Thyroid gland (tissue), 4 donors: ENCODE data around the gene RADIL.

Source experiments
- POLR2A ChIP-seq, 2 donors: fragments of 450-650 bp; IDR thresholded peaks; one replicate each; pipeline ENCODE4 v1.6.1; 2017; ENCODE audit warnings: antibody characterized with exemption in 2 of 2, mild to moderate bottlenecking in 2 of 2, moderate library complexity in 1 of 2
- TF ChIP-seq, protein P1 (sequence below), 6 experiments: fragments of 200-600 bp in 3 of 6; fragments of 450-650 bp in 3 of 6; sonication (generic) in 3 of 6; IDR thresholded peaks; one replicate each; pipeline ENCODE4 v1.5.1; 2016 to 2019; ENCODE audit warnings: antibody characterized with exemption in 6 of 6, mild to moderate bottlenecking in 2 of 6, inconsistent platforms in 1 of 6, moderate library complexity in 1 of 6

DNA sequence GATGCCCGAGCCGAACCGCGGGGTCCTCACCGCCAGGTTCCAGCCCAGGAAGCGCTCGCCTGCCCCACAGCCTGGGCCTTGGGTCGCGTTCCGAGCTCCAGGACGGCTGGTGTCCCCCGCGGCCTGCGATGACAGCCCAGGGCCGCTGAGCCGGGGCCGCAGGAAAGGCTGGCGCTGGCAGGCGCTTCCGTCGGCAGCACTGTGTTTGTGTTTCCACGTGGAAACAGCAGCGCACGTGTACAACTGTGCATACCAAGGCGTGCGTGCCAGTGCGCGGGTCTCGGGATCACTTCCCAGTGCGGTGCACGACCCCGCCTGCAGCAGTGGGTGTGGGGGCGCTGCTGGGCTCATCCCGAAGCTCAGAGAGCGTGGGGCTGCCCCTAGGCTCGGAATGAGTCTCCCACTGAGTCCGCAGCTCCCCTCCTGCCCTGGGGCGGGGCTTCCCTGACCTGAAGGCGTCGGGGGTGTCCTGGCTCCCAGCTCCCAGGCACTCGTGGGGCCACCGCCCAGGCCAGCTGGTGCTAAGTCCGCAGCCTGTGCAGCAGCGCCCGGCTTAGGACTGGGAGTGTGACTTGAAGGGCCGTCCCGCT, 90.9 kb downstream of the RADIL start:
- TF ChIP-seq, protein P1, sequence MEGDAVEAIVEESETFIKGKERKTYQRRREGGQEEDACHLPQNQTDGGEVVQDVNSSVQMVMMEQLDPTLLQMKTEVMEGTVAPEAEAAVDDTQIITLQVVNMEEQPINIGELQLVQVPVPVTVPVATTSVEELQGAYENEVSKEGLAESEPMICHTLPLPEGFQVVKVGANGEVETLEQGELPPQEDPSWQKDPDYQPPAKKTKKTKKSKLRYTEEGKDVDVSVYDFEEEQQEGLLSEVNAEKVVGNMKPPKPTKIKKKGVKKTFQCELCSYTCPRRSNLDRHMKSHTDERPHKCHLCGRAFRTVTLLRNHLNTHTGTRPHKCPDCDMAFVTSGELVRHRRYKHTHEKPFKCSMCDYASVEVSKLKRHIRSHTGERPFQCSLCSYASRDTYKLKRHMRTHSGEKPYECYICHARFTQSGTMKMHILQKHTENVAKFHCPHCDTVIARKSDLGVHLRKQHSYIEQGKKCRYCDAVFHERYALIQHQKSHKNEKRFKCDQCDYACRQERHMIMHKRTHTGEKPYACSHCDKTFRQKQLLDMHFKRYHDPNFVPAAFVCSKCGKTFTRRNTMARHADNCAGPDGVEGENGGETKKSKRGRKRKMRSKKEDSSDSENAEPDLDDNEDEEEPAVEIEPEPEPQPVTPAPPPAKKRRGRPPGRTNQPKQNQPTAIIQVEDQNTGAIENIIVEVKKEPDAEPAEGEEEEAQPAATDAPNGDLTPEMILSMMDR (IDR thresholded peaks at IDR 0.05) = no peak
- no peak for TF ChIP-seq POLR2A (IDR thresholded peaks at IDR 0.05)
